SK-N-MC (cell line): Measurements from ENCODE around the gene ZBTB33.

Source experiments
- DNase-seq: peaks from one replicate; pipeline ENCODE4 v3.0.0-alpha.2; 2011; ENCODE audit warnings: low read depth, low spot score
- H3K27ac ChIP-seq: fragments of 200-600 bp; sonication (generic); 2 replicates; pipeline ENCODE4 v1.5.1; 2016; ENCODE audit warnings: mixed run types
- H3K36me3 ChIP-seq: fragments of 200-600 bp; sonication (generic); 2 replicates; pipeline ENCODE4 v1.6.1; 2017; ENCODE audit warnings: antibody characterized with exemption, low read length, mixed read lengths; ENCODE audit not compliant: insufficient read depth
- H3K4me3 ChIP-seq: fragments of 200-600 bp; sonication (generic); 2 replicates; pipeline ENCODE4 v1.5.1; 2016
- H3K9ac ChIP-seq: fragments of 200-600 bp; sonication (generic); 2 replicates; pipeline ENCODE4 v1.8.0; 2017; ENCODE audit warnings: mixed run types, mixed read lengths; ENCODE audit not compliant: insufficient read length
- H3K9me3 ChIP-seq: fragments of 200-600 bp; sonication (generic); 2 replicates; pipeline ENCODE4 v1.6.1; 2017; ENCODE audit warnings: low read depth, mild to moderate bottlenecking, antibody characterized with exemption, low read length, moderate library complexity, mixed read lengths
- EZH2 ChIP-seq: fragments of 200-600 bp; sonication (generic); IDR thresholded peaks from one replicate; pipeline ENCODE4 v1.6.1; 2017; ENCODE audit warnings: antibody characterized with exemption
- FOXP2 ChIP-seq: optimal IDR thresholded peaks from 2 replicates; pipeline ENCODE3; 2011; ENCODE audit warnings: mild to moderate bottlenecking, moderate library complexity; ENCODE audit not compliant: insufficient read depth; ENCODE audit errors: extremely low read length, control extremely low read depth
- POLR2AphosphoS5 ChIP-seq: IDR thresholded peaks from 2 replicates; pipeline ENCODE4 v1.6.1; 2012; ENCODE audit warnings: mild to moderate bottlenecking, low read depth, low read length, borderline replicate concordance

The ZBTB33 gene

GRCh38 chrX:120281021-120281624 lies 30.5 kb downstream of the ZBTB33 start:
- TF ChIP-seq POLR2AphosphoS5 (no peak), FOXP2 (no peak), EZH2 (no peak)
- Histone ChIP-seq H3K36me3 (no peaks in the 10 kb centered on the region), H3K9me3 (no peaks in the 10 kb centered on the region), H3K9ac (no peak overlapping the region), H3K27ac (no peak overlapping the region), H3K4me3 (no peak overlapping the region)
- no peak for DNase-seq

- no peaks in the 10 kb centered on the region for H3K9me3 ChIP-seq
- H3K4me3 ChIP-seq = no peak overlapping the region
- TF ChIP-seq EZH2 = no peak
- no peak for TF ChIP-seq FOXP2
- TF ChIP-seq POLR2AphosphoS5 = no peak
- H3K36me3 ChIP-seq = no peaks in the 10 kb centered on the region
- H3K9ac ChIP-seq = no peak overlapping the region
- no peak overlapping the region for H3K27ac ChIP-seq
- DNase-seq = no peak
Observed at GRCh38 chrX:120281761-120282160, 31.1 kb downstream of the ZBTB33 start.

GRCh38 chrX:120282697-120283096 lies 32.1 kb downstream of the ZBTB33 start:
- Histone ChIP-seq H3K9me3 (no peaks in the 10 kb centered on the region), H3K36me3 (no peaks in the 10 kb centered on the region)
- TF ChIP-seq FOXP2 = no peak
- TF ChIP-seq POLR2AphosphoS5 = no peak
- no peak for TF ChIP-seq EZH2

GRCh38 chrX:120286733-120287512 lies 36.3 kb downstream of the ZBTB33 start:
- H3K36me3 ChIP-seq = no peaks in the 10 kb centered on the region
- no peak overlapping the region for H3K9ac ChIP-seq
- no peak for DNase-seq
- H3K27ac ChIP-seq = no peak overlapping the region
- no peak for TF ChIP-seq POLR2AphosphoS5
- no peak for TF ChIP-seq FOXP2
- TF ChIP-seq EZH2 = no peak
- H3K9me3 ChIP-seq = no peaks in the 10 kb centered on the region
- no peak overlapping the region for H3K4me3 ChIP-seq

More at GRCh38 chrX:120282697-120283096, 32.1 kb downstream of the ZBTB33 start:
- H3K9ac ChIP-seq = no peak overlapping the region
- no peak for DNase-seq
- no peak overlapping the region for H3K4me3 ChIP-seq
- no peak overlapping the region for H3K27ac ChIP-seq

- no peak overlapping the region for H3K4me3 ChIP-seq
- H3K9ac ChIP-seq = no peak overlapping the region
- no peak for TF ChIP-seq FOXP2
- TF ChIP-seq EZH2 = no peak
- no peak for TF ChIP-seq POLR2AphosphoS5
- H3K27ac ChIP-seq = no peak overlapping the region
- DNase-seq = no peak
- no peaks in the 10 kb centered on the region for H3K9me3 ChIP-seq
- H3K36me3 ChIP-seq = no peaks in the 10 kb centered on the region
Observed at GRCh38 chrX:120287513-120288112, 37.0 kb downstream of the ZBTB33 start.

- H3K4me3 ChIP-seq = no peak overlapping the region
- H3K9ac ChIP-seq = no peak overlapping the region
- DNase-seq = no peak
- H3K9me3 ChIP-seq = no peaks in the 10 kb centered on the region
- no peaks in the 10 kb centered on the region for H3K36me3 ChIP-seq
- no peak overlapping the region for H3K27ac ChIP-seq
- TF ChIP-seq POLR2AphosphoS5 = no peak
- no peak for TF ChIP-seq FOXP2
- no peak for TF ChIP-seq EZH2
Observed at GRCh38 chrX:120290107-120290506, 39.5 kb downstream of the ZBTB33 start.

- no peak for DNase-seq
- Histone ChIP-seq H3K36me3 (no peaks in the 10 kb centered on the region), H3K27ac (no peak overlapping the region), H3K9me3 (no peaks in the 10 kb centered on the region), H3K9ac (no peak overlapping the region), H3K4me3 (no peak overlapping the region)
- no peak for TF ChIP-seq FOXP2
- no peak for TF ChIP-seq POLR2AphosphoS5
- no peak for TF ChIP-seq EZH2
Observed at GRCh38 chrX:120291211-120291610, 40.6 kb downstream of the ZBTB33 start.

GRCh38 chrX:120293015-120293414 lies 42.4 kb downstream of the ZBTB33 start:
- Histone ChIP-seq H3K9ac (no peak overlapping the region), H3K27ac (no peak overlapping the region), H3K9me3 (no peaks in the 10 kb centered on the region), H3K36me3 (no peaks in the 10 kb centered on the region), H3K4me3 (no peak overlapping the region)
- DNase-seq = no peak
- TF ChIP-seq POLR2AphosphoS5 (no peak), FOXP2 (no peak), EZH2 (no peak)
